WERI-Rb-1 (cell line): ENCODE data around the gene CCDC34.

Experiments used
- DNase-seq: peaks from one replicate; pipeline ENCODE4 v3.0.0-alpha.2; 2020
- H3K27ac ChIP-seq: fragments of 250-450 bp; sonication (Bioruptor Pico); 2 replicates; pipeline ENCODE4 v1.5.1; 2020; ENCODE audit warnings: mild to moderate bottlenecking, moderate library complexity
- H3K27me3 ChIP-seq: fragments of 250-450 bp; sonication (Bioruptor Pico); 2 replicates; pipeline ENCODE4 v1.5.1; 2021; ENCODE audit warnings: mild to moderate bottlenecking, low read depth, moderate library complexity; ENCODE audit not compliant: insufficient read depth, severe bottlenecking
- H3K36me3 ChIP-seq: fragments of 250-450 bp; sonication (Bioruptor Pico); 2 replicates; pipeline ENCODE4 v1.5.1; 2020; ENCODE audit warnings: mild to moderate bottlenecking, moderate library complexity
- H3K4me3 ChIP-seq: 2 replicates; pipeline ENCODE4 v1.5.1; 2011; ENCODE audit warnings: low read depth, mild to moderate bottlenecking, control low read depth, low read length
- H3K9me3 ChIP-seq: fragments of 250-450 bp; sonication (Bioruptor Pico); 2 replicates; pipeline ENCODE4 v1.5.1; 2021; ENCODE audit warnings: mild to moderate bottlenecking, moderate library complexity; ENCODE audit not compliant: severe bottlenecking
- CTCF ChIP-seq: IDR thresholded peaks from 2 replicates; pipeline ENCODE4 v1.5.1; 2011; ENCODE audit warnings: low read depth, mild to moderate bottlenecking, control low read depth, inconsistent platforms, low read length

Gene CCDC34

GRCh38 chr11:27362749-27363575, at the start of gene CCDC34:
Gene CCDC34, minus strand, starts transcription at chr11:27363215. Its CDS starts 21 bp downstream, at chr11:27363194.
- H3K27me3 ChIP-seq, result no peaks in the 10 kb centered on the region
- peak within 1 kb of the TSS; percentile 88 for H3K27ac ChIP-seq
- peak; percentile 90 for DNase-seq
- peaks cover 6% of the 10 kb centered on the region; the same call in 1 of the 2 replicates for H3K36me3 ChIP-seq
- no peak for TF ChIP-seq CTCF
- H3K9me3 ChIP-seq, result no peaks in the 10 kb centered on the region
- H3K4me3 ChIP-seq, result peak within 1 kb of the TSS; percentile 83

- Histone ChIP-seq H3K36me3 (no peaks in the 10 kb centered on the region), H3K9me3 (no peaks in the 10 kb centered on the region), H3K4me3 (no peak overlapping the region), H3K27ac (no peak overlapping the region), H3K27me3 (no peaks in the 10 kb centered on the region)
- DNase-seq, result no peak
- no peak for TF ChIP-seq CTCF
Observed at GRCh38 chr11:27412192-27412691, 49.2 kb upstream of the CCDC34 start.

- TF ChIP-seq CTCF, result no peak
- H3K27me3 ChIP-seq, result no peaks in the 10 kb centered on the region
- H3K36me3 ChIP-seq, result no peaks in the 10 kb centered on the region
- no peak overlapping the region for H3K27ac ChIP-seq
- H3K9me3 ChIP-seq, result no peaks in the 10 kb centered on the region
- DNase-seq, result no peak
- H3K4me3 ChIP-seq, result no peak overlapping the region
Observed at GRCh38 chr11:27411328-27411727, 48.3 kb upstream of the CCDC34 start.

GRCh38 chr11:27410272-27410671, 47.3 kb upstream of the CCDC34 start:
- H3K4me3 ChIP-seq, result no peak overlapping the region
- H3K36me3 ChIP-seq, result no peaks in the 10 kb centered on the region
- DNase-seq, result no peak
- H3K27ac ChIP-seq, result no peak overlapping the region
- H3K27me3 ChIP-seq, result no peaks in the 10 kb centered on the region
- TF ChIP-seq CTCF, result no peak
- H3K9me3 ChIP-seq, result no peaks in the 10 kb centered on the region

GRCh38 chr11:27409742-27410141, 46.7 kb upstream of the CCDC34 start:
- no peak for TF ChIP-seq CTCF
- no peaks in the 10 kb centered on the region for H3K36me3 ChIP-seq
- H3K27me3 ChIP-seq, result no peaks in the 10 kb centered on the region
- H3K27ac ChIP-seq, result no peak overlapping the region
- H3K4me3 ChIP-seq, result no peak overlapping the region
- no peaks in the 10 kb centered on the region for H3K9me3 ChIP-seq
- no peak for DNase-seq

- DNase-seq, result no peak
- no peak overlapping the region for H3K27ac ChIP-seq
- no peak for TF ChIP-seq CTCF
- H3K27me3 ChIP-seq, result no peaks in the 10 kb centered on the region
- H3K36me3 ChIP-seq, result no peaks in the 10 kb centered on the region
- H3K4me3 ChIP-seq, result no peak overlapping the region
- H3K9me3 ChIP-seq, result no peaks in the 10 kb centered on the region
Observed at GRCh38 chr11:27409049-27409448, 46.0 kb upstream of the CCDC34 start.
